Measurements from ENCODE around the gene TRIM45.
A peak's percentile ranks its signal among the peaks of the same experiment; 100 is the strongest.

The TRIM45 gene

DNA sequence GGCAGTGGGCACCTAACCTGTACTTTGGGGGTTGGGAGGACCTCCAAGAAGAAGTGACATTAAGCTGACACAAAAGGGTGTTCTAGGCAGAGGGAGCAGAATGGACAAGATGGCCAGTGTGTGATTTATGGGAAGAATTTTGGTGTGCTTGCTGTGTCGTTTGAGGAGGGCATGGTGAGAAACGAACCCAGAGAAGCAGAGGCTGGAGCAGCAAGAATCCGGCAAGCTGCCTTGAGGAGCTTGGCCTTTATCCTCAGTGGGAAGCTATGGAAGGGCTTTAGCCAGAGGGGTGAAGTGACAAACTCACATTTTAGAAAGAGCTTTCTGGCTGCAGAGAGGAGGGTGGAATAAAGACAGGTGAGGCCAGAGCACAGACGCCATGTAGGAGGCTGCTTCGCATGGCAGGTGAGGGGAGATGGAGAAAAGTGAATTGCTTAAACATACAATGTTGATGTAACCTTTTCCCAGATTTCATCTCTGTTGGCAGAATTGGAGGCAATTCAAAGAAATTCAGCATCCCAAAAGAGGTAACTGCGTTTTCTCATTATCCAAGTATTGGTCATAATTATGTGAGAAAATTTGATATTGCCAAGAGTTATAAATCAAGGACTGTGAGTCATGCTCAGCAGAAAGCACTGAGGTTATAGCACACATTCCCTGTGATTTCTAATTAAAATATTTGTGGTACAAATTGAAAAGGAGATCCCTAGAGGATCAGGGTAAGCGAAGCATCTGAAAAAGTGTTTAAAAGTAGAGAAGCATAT, 26.5 kb downstream of the TRIM45 start:
- TF ChIP-seq CTCF (IDR thresholded peaks at IDR 0.05; ENCODE audit: low read depth, low read length), result no peak
- no peaks in the 10 kb centered on the region for H3K9me3 ChIP-seq
- DNase-seq, result no peak
- no peaks in the 10 kb centered on the region; the same call in 1 of the 2 replicates for H3K36me3 ChIP-seq
- peaks cover 4% of the 10 kb centered on the region for H3K4me1 ChIP-seq
- H3K27me3 ChIP-seq, result no peaks in the 10 kb centered on the region
- no peak overlapping the region for H3K4me3 ChIP-seq (ENCODE audit: low read depth, low read length)

- Histone ChIP-seq H3K36me3 (no peaks in the 10 kb centered on the region; the same call in 1 of the 2 replicates), H3K4me3 (ENCODE audit: low read depth, low read length) (no peak overlapping the region), H3K9me3 (no peaks in the 10 kb centered on the region), H3K4me1 (peaks cover 4% of the 10 kb centered on the region), H3K27me3 (no peaks in the 10 kb centered on the region)
- peak; percentile 5 for DNase-seq
- peak; percentile 10; the same call in 1 of the 2 replicates for TF ChIP-seq CTCF (IDR thresholded peaks at IDR 0.05; ENCODE audit: low read depth, low read length)
Measured at GRCh38 chr1:117093870-117094621, 27.5 kb downstream of the TRIM45 start.

GRCh38 chr1:117093091-117093534, 28.4 kb downstream of the TRIM45 start:
- DNase-seq, result no peak
- no peak for TF ChIP-seq CTCF (IDR thresholded peaks at IDR 0.05; ENCODE audit: low read depth, low read length)
- no peaks in the 10 kb centered on the region; the same call in 1 of the 2 replicates for H3K36me3 ChIP-seq
- peaks cover 4% of the 10 kb centered on the region for H3K4me1 ChIP-seq
- no peaks in the 10 kb centered on the region for H3K27me3 ChIP-seq
- no peaks in the 10 kb centered on the region for H3K9me3 ChIP-seq
- H3K4me3 ChIP-seq (ENCODE audit: low read depth, low read length), result no peak overlapping the region

DNA sequence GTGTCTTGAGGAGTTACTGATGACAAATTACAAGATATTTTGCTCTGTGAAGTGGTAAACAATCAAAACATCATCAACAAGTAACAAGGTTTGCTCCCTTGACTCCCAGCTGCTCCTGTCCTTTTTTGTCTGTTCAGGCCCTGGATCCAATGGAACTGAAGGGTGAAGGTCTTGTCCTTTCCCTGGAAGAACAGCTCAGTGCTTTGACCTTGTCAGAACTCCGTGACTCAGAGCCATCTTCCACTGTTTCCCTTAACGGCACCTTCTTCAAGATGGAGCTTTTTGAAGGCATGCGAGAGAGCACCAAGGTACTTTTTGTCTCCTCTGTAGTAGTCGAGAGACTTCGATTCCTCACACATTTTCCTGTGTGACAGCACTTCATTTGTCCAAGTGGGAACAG, 29.0 kb downstream of the TRIM45 start:
- Histone ChIP-seq H3K36me3 (no peaks in the 10 kb centered on the region; the same call in 1 of the 2 replicates), H3K4me1 (peaks cover 4% of the 10 kb centered on the region), H3K27me3 (no peaks in the 10 kb centered on the region), H3K9me3 (no peaks in the 10 kb centered on the region), H3K4me3 (ENCODE audit: low read depth, low read length) (no peak overlapping the region)
- no peak for TF ChIP-seq CTCF (IDR thresholded peaks at IDR 0.05; ENCODE audit: low read depth, low read length)
- DNase-seq, result no peak

- no peak for TF ChIP-seq CTCF (IDR thresholded peaks at IDR 0.05; ENCODE audit: low read depth, low read length)
- DNase-seq, result no peak
- no peaks in the 10 kb centered on the region for H3K9me3 ChIP-seq
- H3K4me1 ChIP-seq, result no peaks in the 10 kb centered on the region
- H3K27me3 ChIP-seq, result no peaks in the 10 kb centered on the region
- H3K4me3 ChIP-seq (ENCODE audit: low read depth, low read length), result no peak overlapping the region
- no peaks in the 10 kb centered on the region for H3K36me3 ChIP-seq
Measured at GRCh38 chr1:117089996-117090395, 31.6 kb downstream of the TRIM45 start.

DNA sequence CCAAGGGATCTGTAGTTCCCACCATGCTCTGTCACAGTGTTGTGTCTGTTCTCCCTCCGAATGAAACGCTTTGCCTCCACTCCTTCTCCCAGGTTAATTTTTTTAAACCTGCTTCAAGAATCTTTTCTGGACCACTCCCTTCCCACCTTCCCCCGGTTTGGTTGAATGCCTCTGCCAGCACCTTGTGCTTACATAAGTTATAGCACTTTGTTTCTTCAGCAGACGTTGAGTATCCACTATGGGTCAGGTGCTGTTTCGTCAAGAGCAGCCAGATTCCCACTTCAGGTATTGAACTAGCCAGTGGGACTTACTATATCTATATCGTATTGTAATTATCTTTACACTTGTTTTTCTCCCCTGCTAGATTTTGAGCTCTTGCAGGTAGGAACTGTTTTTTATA, 33.9 kb downstream of the TRIM45 start:
- DNase-seq, result no peak
- no peaks in the 10 kb centered on the region for H3K4me1 ChIP-seq
- no peaks in the 10 kb centered on the region for H3K36me3 ChIP-seq
- H3K4me3 ChIP-seq (ENCODE audit: low read depth, low read length), result no peak overlapping the region
- no peaks in the 10 kb centered on the region for H3K9me3 ChIP-seq
- H3K27me3 ChIP-seq, result no peaks in the 10 kb centered on the region
- no peak for TF ChIP-seq CTCF (IDR thresholded peaks at IDR 0.05; ENCODE audit: low read depth, low read length)

All from BE2C (cell line).